Measurements from ENCODE around the gene AQP5. TPM values are rescaled to one million over a fixed set of nuclear protein-coding genes. Genes with fewer than 3 reads are reported as not detected.

The AQP5 gene
- total RNA-seq, 2 donors from 2014 or later = not detected

DNA sequence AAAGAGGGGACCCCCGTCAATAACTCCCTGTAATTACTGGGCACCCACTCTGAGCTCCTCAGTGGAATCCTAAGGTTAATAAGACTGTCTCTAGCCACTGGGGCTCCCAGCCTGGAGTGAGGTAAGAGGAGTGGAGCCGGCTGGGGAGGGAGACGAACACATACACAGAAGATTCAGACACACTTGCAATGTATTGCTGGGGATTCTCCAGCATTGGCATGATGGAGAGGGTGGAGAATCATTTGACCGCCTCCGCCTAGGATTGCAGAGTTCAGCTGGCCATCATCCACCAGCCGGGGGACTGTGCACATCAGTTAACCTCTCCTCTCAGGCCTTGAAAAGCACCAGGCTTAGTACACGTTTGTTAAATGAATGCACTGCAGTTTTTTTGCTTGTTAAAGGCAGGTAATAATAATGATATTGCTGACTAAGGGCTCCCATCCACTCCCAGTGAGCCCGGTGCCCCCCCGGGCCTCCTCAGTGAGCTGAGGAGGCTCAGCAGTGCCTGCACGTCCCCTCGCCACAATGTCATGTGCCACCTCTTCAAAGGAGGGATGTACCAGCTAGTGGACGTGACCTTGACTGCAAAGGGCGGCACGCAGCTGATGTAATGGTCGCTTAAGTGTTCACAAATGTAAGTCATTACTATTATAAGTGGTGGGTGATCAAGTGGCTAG lies 37.7 kb upstream of the AQP5 start:
- Mint-ChIP-seq H3K9me3 (no peaks in the 10 kb centered on the region), H3K27ac (no peak overlapping the region), H3K36me3 (ENCODE audit: insufficient read depth in 2 of 2) (no peaks in the 10 kb centered on the region), H3K27me3 (ENCODE audit: low read depth) (no peaks in the 10 kb centered on the region), H3K4me3 (no peak overlapping the region), H3K4me1 (ENCODE audit: low read depth) (no peaks in the 10 kb centered on the region)
- ATAC-seq (replicated peaks in 1 of 2) (no peak), DNase-seq (no peak)

GRCh38 chr12:49924628-49925246 lies 36.9 kb upstream of the AQP5 start:
- Mint-ChIP-seq H3K27ac (no peak overlapping the region), H3K36me3 (ENCODE audit: insufficient read depth in 2 of 2) (no peaks in the 10 kb centered on the region), H3K4me1 (ENCODE audit: low read depth) (no peaks in the 10 kb centered on the region), H3K9me3 (no peaks in the 10 kb centered on the region), H3K4me3 (no peak overlapping the region), H3K27me3 (ENCODE audit: low read depth) (no peaks in the 10 kb centered on the region)
- no peak for DNase-seq
- no peak for ATAC-seq (replicated peaks in 1 of 2)

DNA sequence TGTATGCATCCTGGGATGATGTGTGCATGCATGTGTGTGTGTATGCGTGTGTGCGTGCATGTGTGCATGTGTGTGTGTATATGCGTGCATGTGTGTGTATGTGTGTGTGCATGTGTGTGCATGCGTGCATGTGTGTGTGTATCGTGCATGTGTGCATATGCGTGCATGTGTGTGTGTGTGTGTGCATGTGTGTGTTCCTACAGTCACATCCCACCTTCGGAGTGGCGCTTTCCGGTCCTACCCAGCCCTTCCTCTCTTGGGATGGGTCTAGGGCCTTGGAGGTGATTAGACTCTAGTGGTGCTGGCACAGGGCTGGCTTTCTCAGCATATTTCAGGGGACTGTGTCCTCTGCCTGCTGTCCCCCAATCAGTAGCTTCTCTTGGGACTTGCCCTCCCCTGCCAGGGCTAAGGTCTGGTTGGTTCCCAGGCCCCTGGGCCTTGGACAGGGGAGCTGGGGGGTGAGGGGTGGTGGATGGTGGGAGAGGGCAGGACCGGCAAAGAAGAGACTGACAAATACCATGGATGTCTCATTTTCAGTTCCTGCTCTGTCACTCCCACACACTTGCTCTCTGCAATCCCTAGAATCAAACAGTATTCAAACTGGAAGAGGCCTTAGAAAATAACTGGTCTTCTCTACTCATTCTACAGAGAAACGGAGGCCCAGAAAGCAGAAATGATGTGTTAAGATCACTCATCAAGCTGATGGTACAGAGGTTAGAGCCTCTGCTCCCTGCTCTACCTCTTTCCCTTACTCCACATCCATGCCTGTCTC lies 36.1 kb upstream of the AQP5 start:
- H3K36me3 Mint-ChIP-seq (ENCODE audit: insufficient read depth in 2 of 2) = no peaks in the 10 kb centered on the region
- no peak overlapping the region for H3K27ac Mint-ChIP-seq
- ATAC-seq (replicated peaks in 1 of 2) (no peak), DNase-seq (no peak)
- H3K4me1 Mint-ChIP-seq (ENCODE audit: low read depth) = no peaks in the 10 kb centered on the region
- H3K4me3 Mint-ChIP-seq = no peak overlapping the region
- no peaks in the 10 kb centered on the region for H3K27me3 Mint-ChIP-seq (ENCODE audit: low read depth)
- H3K9me3 Mint-ChIP-seq = no peaks in the 10 kb centered on the region

DNA sequence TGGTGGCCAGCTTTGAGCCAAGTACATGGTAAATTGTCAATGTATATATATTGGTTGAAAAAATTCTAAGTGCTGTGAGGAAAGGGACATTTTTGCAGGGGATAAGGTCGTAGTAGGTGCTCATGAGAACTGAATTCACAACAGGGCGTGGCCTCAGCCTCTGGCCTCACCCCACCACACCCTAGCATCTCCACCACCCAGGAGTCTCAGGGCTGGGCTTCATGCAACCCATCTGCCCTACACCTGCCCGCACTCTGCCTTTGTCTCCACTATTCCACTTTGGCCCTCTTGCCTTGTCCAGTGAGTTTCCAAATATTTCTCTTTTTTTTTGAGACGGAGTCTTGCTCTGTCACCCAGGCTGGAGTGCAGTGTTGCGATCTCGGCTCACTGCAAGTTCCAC lies 33.2 kb upstream of the AQP5 start:
- H3K4me1 Mint-ChIP-seq (ENCODE audit: low read depth) = no peaks in the 10 kb centered on the region

DNA sequence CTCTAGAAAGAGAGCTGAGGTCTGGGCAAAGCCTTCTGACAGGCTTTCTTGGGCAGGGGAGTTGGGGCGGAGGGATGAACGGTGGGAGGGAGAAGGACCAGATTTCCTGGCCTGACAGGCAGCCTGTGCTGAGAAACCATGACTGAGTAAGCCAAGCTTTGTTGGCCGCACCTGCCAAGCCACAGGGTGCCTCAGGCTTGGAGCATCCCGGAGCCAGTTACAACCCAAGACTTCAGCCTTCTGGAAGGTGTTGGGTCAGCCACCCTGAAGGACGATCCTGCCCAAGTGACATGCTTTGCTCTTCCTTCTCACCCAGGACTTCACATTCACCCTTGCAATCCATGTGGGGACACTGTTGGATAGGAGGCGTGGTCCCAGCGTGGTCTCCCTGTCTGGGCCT lies 32.1 kb upstream of the AQP5 start:
- H3K9me3 Mint-ChIP-seq = no peaks in the 10 kb centered on the region
- DNase-seq (no peak), ATAC-seq (replicated peaks in 1 of 2) (no peak)
- H3K36me3 Mint-ChIP-seq (ENCODE audit: insufficient read depth in 2 of 2) = no peaks in the 10 kb centered on the region
- no peaks in the 10 kb centered on the region for H3K4me1 Mint-ChIP-seq (ENCODE audit: low read depth)
- H3K4me3 Mint-ChIP-seq = no peak overlapping the region
- H3K27me3 Mint-ChIP-seq (ENCODE audit: low read depth) = peaks cover under 1% of the 10 kb centered on the region
- no peak overlapping the region for H3K27ac Mint-ChIP-seq

More for the DNA sequence above, 33.2 kb upstream of the AQP5 start:
- ATAC-seq (replicated peaks in 1 of 2) (no peak), DNase-seq (no peak)
- H3K27me3 Mint-ChIP-seq (ENCODE audit: low read depth) = no peaks in the 10 kb centered on the region
- H3K9me3 Mint-ChIP-seq = no peaks in the 10 kb centered on the region
- H3K4me3 Mint-ChIP-seq = no peak overlapping the region
- no peaks in the 10 kb centered on the region for H3K36me3 Mint-ChIP-seq (ENCODE audit: insufficient read depth in 2 of 2)
- no peak overlapping the region for H3K27ac Mint-ChIP-seq

GRCh38 chr12:49930515-49931288 lies 31.0 kb upstream of the AQP5 start:
- H3K4me1 Mint-ChIP-seq (ENCODE audit: low read depth) = no peaks in the 10 kb centered on the region
- no peaks in the 10 kb centered on the region for H3K36me3 Mint-ChIP-seq (ENCODE audit: insufficient read depth in 2 of 2)
- H3K27me3 Mint-ChIP-seq (ENCODE audit: low read depth) = peaks cover 9% of the 10 kb centered on the region
- ATAC-seq (replicated peaks in 1 of 2) (peak; percentile 58 to 65), DNase-seq (no peak)
- H3K9me3 Mint-ChIP-seq = no peaks in the 10 kb centered on the region
- no peak overlapping the region for H3K4me3 Mint-ChIP-seq
- no peak overlapping the region for H3K27ac Mint-ChIP-seq

DNA sequence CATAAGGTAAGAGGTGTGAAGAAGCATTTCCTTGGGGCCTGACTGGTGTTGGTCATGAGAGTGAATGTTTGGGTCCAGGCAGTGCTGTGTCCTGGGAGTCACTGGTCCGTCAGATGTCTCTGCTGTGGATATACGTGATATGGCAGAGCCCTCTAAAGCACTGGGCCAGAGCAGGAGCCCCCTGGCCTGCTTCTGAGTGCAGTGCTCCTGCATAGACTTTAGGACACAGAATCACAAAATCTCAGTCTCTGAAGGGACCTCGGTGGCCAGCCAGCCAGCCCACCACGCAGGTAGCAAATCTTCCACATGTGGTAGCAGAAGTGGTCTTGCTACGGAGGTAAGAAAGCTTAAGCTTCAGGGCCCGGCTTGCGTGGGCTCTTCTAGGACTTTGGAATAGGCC lies 29.6 kb upstream of the AQP5 start:
- no peak overlapping the region for H3K4me3 Mint-ChIP-seq
- ATAC-seq (replicated peaks in 1 of 2) = no peak

DNA sequence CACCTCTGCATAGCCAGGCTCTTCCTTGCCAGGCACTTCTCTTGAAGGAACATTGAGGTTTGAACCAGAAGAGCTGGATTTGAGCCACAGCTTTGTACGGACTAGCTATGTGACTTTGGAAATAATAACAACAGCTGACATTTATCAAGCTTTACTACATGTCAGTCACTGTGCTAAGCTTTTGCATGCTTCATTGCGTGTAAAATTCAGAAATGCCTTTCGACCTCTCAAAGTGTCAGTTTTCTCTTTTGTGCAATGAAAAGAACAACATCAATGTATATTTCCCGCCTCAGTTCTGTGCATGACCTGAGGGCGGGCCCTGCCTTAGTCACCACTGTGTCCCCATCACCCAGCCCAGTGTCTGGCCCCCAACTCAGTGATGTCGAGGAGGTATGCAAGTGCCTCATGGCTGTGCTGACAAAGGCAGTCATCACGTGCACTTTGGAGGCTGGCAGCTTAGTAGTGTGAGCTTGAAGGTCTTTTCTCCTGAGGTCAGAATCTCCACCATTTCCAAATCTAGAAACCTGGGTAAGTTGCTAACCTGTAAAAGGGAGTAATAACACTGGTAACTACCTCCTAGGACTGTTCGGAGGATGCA lies 29.0 kb upstream of the AQP5 start:
- Mint-ChIP-seq H3K9me3 (no peaks in the 10 kb centered on the region), H3K4me1 (ENCODE audit: low read depth) (no peaks in the 10 kb centered on the region), H3K27ac (no peak overlapping the region), H3K27me3 (ENCODE audit: low read depth) (peaks cover 9% of the 10 kb centered on the region), H3K36me3 (ENCODE audit: insufficient read depth in 2 of 2) (no peaks in the 10 kb centered on the region), H3K4me3 (no peak overlapping the region)
- no peak for ATAC-seq (replicated peaks in 1 of 2)
- DNase-seq = no peak

More for the DNA sequence above, 29.6 kb upstream of the AQP5 start:
- H3K27ac Mint-ChIP-seq = no peak overlapping the region
- no peaks in the 10 kb centered on the region for H3K4me1 Mint-ChIP-seq (ENCODE audit: low read depth)
- H3K9me3 Mint-ChIP-seq = no peaks in the 10 kb centered on the region
- no peak for DNase-seq
- no peaks in the 10 kb centered on the region for H3K36me3 Mint-ChIP-seq (ENCODE audit: insufficient read depth in 2 of 2)
- H3K27me3 Mint-ChIP-seq (ENCODE audit: low read depth) = peaks cover 9% of the 10 kb centered on the region

GRCh38 chr12:49933796-49934195 lies 27.9 kb upstream of the AQP5 start:
- no peak for DNase-seq
- H3K4me3 Mint-ChIP-seq = no peak overlapping the region
- no peaks in the 10 kb centered on the region for H3K4me1 Mint-ChIP-seq (ENCODE audit: low read depth)
- no peak for ATAC-seq (replicated peaks in 1 of 2)
- H3K27me3 Mint-ChIP-seq (ENCODE audit: low read depth) = peaks cover 9% of the 10 kb centered on the region
- no peaks in the 10 kb centered on the region for H3K9me3 Mint-ChIP-seq
- no peaks in the 10 kb centered on the region for H3K36me3 Mint-ChIP-seq (ENCODE audit: insufficient read depth in 2 of 2)
- no peak overlapping the region for H3K27ac Mint-ChIP-seq

GRCh38 chr12:49934505-49934904 lies 27.2 kb upstream of the AQP5 start:
- no peaks in the 10 kb centered on the region for H3K36me3 Mint-ChIP-seq (ENCODE audit: insufficient read depth in 2 of 2)
- no peak overlapping the region for H3K4me3 Mint-ChIP-seq
- H3K4me1 Mint-ChIP-seq (ENCODE audit: low read depth) = no peaks in the 10 kb centered on the region
- H3K27ac Mint-ChIP-seq = no peak overlapping the region
- no peaks in the 10 kb centered on the region for H3K9me3 Mint-ChIP-seq
- peaks cover 9% of the 10 kb centered on the region for H3K27me3 Mint-ChIP-seq (ENCODE audit: low read depth)
- no peak for DNase-seq
- ATAC-seq (replicated peaks in 1 of 2) = no peak

DNA sequence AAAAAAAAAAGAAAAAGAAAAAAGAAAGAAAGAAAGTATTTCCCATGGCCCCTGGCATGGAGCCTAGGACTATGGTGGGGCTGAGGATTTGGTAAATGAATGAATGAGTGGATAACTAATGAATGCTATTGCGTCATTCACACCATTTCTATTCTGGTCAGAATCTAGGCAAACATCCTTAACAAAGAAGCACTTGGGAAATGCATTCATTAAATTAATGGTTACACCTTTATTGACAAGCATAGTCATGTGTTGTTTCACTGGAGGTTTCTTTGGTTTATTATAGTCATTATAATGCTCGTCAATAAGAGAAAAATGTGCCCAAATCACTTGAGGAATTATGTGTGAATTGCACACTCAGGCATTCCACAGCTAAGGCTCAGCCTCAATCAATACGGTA lies 24.7 kb upstream of the AQP5 start:
- Mint-ChIP-seq H3K36me3 (ENCODE audit: insufficient read depth in 2 of 2) (no peaks in the 10 kb centered on the region), H3K9me3 (no peaks in the 10 kb centered on the region), H3K27ac (no peak overlapping the region), H3K4me1 (ENCODE audit: low read depth) (no peaks in the 10 kb centered on the region), H3K27me3 (ENCODE audit: low read depth) (peaks cover 9% of the 10 kb centered on the region), H3K4me3 (no peak overlapping the region)
- no peak for ATAC-seq (replicated peaks in 1 of 2)
- DNase-seq = no peak

- Mint-ChIP-seq H3K27me3 (ENCODE audit: low read depth) (peaks cover 9% of the 10 kb centered on the region), H3K9me3 (no peaks in the 10 kb centered on the region), H3K27ac (no peak overlapping the region), H3K4me1 (ENCODE audit: low read depth) (no peaks in the 10 kb centered on the region), H3K36me3 (ENCODE audit: insufficient read depth in 2 of 2) (no peaks in the 10 kb centered on the region), H3K4me3 (no peak overlapping the region)
- ATAC-seq (replicated peaks in 1 of 2) (no peak), DNase-seq (no peak)
Measured at GRCh38 chr12:49937639-49938300, 23.9 kb upstream of the AQP5 start.

All from activated T-cell treated with anti-CD3 and anti-CD28 coated beads, Interleukin-2, amount 50 U/mL, for 72 hours (primary cell).